T-helper 2 cell treated with Interferon-gamma antibody and Interleukin-4, amounts not matched to agents 5 μg/mL and 100 μg/mL, for 36 hours (primary cell): Measurements from ENCODE around the gene PLXNA4.

Experiments
- DNase-seq: peaks from one replicate; pipeline ENCODE4 v3.0.0; 2021; ENCODE audit warnings: low spot score
- H3K27ac Mint-ChIP-seq: one replicate; pipeline ENCODE4 v1.8.0; 2021; ENCODE audit warnings: mild to moderate bottlenecking, mixed read lengths
- H3K27me3 Mint-ChIP-seq: one replicate; pipeline ENCODE4 v1.8.0; 2021; ENCODE audit warnings: low read depth, mixed read lengths
- H3K36me3 Mint-ChIP-seq: one replicate; pipeline ENCODE4 v1.8.0; 2021; ENCODE audit warnings: low read depth, mixed read lengths
- H3K4me1 Mint-ChIP-seq: one replicate; pipeline ENCODE4 v1.8.0; 2021; ENCODE audit warnings: low read depth, mixed read lengths
- H3K4me3 Mint-ChIP-seq: one replicate; pipeline ENCODE4 v1.8.0; 2022; ENCODE audit warnings: mild to moderate bottlenecking, moderate library complexity, mixed read lengths
- H3K9me3 Mint-ChIP-seq: one replicate; pipeline ENCODE4 v1.8.0; 2021; ENCODE audit warnings: mixed read lengths

The PLXNA4 gene

GRCh38 chr7:132078891-132079735 lies 497.2 kb downstream of the PLXNA4 start:
- Mint-ChIP-seq H3K4me3 (no peak overlapping the region), H3K27me3 (peaks cover 14% of the 10 kb centered on the region)

GRCh38 chr7:132077971-132078685 lies 498.1 kb downstream of the PLXNA4 start:
- Mint-ChIP-seq H3K4me3 (no peak overlapping the region), H3K27me3 (peaks cover 11% of the 10 kb centered on the region), H3K9me3 (no peaks in the 10 kb centered on the region), H3K36me3 (no peaks in the 10 kb centered on the region), H3K4me1 (no peaks in the 10 kb centered on the region), H3K27ac (no peak overlapping the region)
- no peak for DNase-seq

More at GRCh38 chr7:132078891-132079735, 497.2 kb downstream of the PLXNA4 start:
- Mint-ChIP-seq H3K9me3 (no peaks in the 10 kb centered on the region), H3K27ac (no peak overlapping the region), H3K4me1 (no peaks in the 10 kb centered on the region), H3K36me3 (no peaks in the 10 kb centered on the region)
- no peak for DNase-seq

- Mint-ChIP-seq H3K27me3 (peaks cover 11% of the 10 kb centered on the region), H3K4me1 (no peaks in the 10 kb centered on the region), H3K4me3 (no peak overlapping the region), H3K36me3 (no peaks in the 10 kb centered on the region), H3K27ac (no peak overlapping the region), H3K9me3 (no peaks in the 10 kb centered on the region)
- DNase-seq: no peak
Measured at GRCh38 chr7:132076301-132077035, 499.8 kb downstream of the PLXNA4 start.

GRCh38 chr7:132075515-132075914 lies 500.8 kb downstream of the PLXNA4 start:
- Mint-ChIP-seq H3K4me1 (no peaks in the 10 kb centered on the region), H3K9me3 (no peaks in the 10 kb centered on the region), H3K4me3 (no peak overlapping the region), H3K36me3 (no peaks in the 10 kb centered on the region), H3K27me3 (peaks cover 11% of the 10 kb centered on the region), H3K27ac (no peak overlapping the region)
- DNase-seq: no peak

GRCh38 chr7:132073920-132074589 lies 502.2 kb downstream of the PLXNA4 start:
- Mint-ChIP-seq H3K27me3 (peaks cover 5% of the 10 kb centered on the region), H3K36me3 (no peaks in the 10 kb centered on the region), H3K4me1 (no peaks in the 10 kb centered on the region), H3K27ac (no peak overlapping the region), H3K9me3 (no peaks in the 10 kb centered on the region), H3K4me3 (no peak overlapping the region)
- no peak for DNase-seq
